ENCODE measurements around the gene RAI1.

Gene RAI1

DNA sequence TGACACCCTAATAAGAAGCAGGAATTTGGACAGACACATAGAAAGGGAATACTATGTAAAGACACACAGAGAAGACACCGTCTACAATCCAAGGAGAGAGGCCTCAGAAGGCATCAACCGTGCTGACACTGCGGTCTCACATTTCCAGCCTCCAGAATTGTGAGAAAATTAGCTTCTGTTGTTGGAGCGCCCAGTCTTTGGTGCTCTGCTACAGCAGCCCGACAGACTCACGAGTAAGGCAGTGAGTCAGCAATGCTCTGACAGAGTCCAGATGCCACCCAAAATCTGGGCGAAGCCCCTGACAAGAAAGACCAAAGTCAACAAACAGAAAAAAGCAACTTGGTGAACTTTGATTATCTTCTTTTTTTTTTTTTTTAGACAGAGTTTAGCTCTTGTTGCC lies 32.5 kb upstream of the RAI1 start:
- no peak for TF ChIP-seq ZNF274 (IDR thresholded peaks at IDR 0.05; ENCODE audit: low read depth, low read length)
- H3K4me3 ChIP-seq (ENCODE audit: low read length): no peak overlapping the region

GRCh38 chr17:17650959-17651358 lies 30.3 kb upstream of the RAI1 start:
- no peak for TF ChIP-seq ZNF274 (IDR thresholded peaks at IDR 0.05; ENCODE audit: low read depth, low read length)
- no peak overlapping the region for H3K4me3 ChIP-seq (ENCODE audit: low read length)

DNA sequence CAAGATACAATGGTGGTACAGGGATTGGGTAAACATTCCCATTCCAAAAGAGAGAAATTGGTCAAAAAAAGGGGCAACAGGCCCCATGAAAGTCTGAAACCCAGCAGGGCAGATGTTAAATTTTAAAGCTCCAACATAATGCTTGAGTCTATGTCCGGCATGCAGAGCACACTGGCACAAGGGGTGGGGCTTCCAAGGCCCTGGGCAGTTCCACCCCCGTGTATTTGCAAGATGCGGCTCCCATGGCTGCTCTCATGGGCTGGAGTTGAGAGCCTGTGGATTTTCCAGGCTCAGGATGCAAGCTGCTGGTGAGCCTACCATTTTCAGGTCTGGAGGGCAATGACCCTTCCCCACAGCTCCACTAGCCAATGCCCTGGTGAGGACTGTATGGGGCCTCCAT lies 27.9 kb upstream of the RAI1 start:
- TF ChIP-seq ZNF274 (IDR thresholded peaks at IDR 0.05; ENCODE audit: low read depth, low read length): no peak
- no peak overlapping the region for H3K4me3 ChIP-seq (ENCODE audit: low read length)

- TF ChIP-seq ZNF274 (IDR thresholded peaks at IDR 0.05; ENCODE audit: low read depth, low read length): no peak
- no peak overlapping the region for H3K4me3 ChIP-seq (ENCODE audit: low read length)
Measured at GRCh38 chr17:17659340-17659739, 21.9 kb upstream of the RAI1 start.

DNA sequence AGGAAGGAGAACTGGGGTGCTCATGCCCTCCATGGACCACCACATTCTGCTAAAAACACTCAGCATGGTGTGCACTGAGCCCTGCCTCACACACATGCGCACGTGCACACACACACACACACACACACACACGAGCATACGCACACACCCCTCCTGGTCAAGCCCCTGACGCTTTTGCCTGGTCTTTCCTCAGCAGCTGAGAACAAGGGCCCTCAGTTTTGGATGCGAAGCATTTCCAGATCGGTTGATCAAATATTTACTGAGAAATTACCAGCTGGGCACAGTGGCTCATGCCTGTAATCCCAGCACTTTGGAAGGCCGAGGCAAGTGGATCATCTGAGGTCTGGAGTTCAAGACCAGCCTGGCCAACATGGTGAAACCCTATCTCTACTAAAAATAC lies 20.1 kb upstream of the RAI1 start:
- H3K4me3 ChIP-seq (ENCODE audit: low read length): no peak overlapping the region
- no peak for TF ChIP-seq ZNF274 (IDR thresholded peaks at IDR 0.05; ENCODE audit: low read depth, low read length)

GRCh38 chr17:17661834-17662385 lies 19.3 kb upstream of the RAI1 start:
- no peak for TF ChIP-seq ZNF274 (IDR thresholded peaks at IDR 0.05; ENCODE audit: low read depth, low read length)
- H3K4me3 ChIP-seq (ENCODE audit: low read length): no peak overlapping the region

- TF ChIP-seq ZNF274 (IDR thresholded peaks at IDR 0.05; ENCODE audit: low read depth, low read length): no peak
- no peak overlapping the region for H3K4me3 ChIP-seq (ENCODE audit: low read length)
Measured at GRCh38 chr17:17663160-17664063, 17.8 kb upstream of the RAI1 start.

- TF ChIP-seq ZNF274 (IDR thresholded peaks at IDR 0.05; ENCODE audit: low read depth, low read length): no peak
Measured at GRCh38 chr17:17664064-17664452, 17.2 kb upstream of the RAI1 start.

GRCh38 chr17:17665255-17665654 lies 16.0 kb upstream of the RAI1 start:
- H3K4me3 ChIP-seq (ENCODE audit: low read length): no peak overlapping the region
- TF ChIP-seq ZNF274 (IDR thresholded peaks at IDR 0.05; ENCODE audit: low read depth, low read length): no peak

More at GRCh38 chr17:17664064-17664452, 17.2 kb upstream of the RAI1 start:
- no peak overlapping the region for H3K4me3 ChIP-seq (ENCODE audit: low read length)

GRCh38 chr17:17666111-17666714 lies 15.0 kb upstream of the RAI1 start:
- no peak overlapping the region for H3K4me3 ChIP-seq (ENCODE audit: low read length)
- TF ChIP-seq ZNF274 (IDR thresholded peaks at IDR 0.05; ENCODE audit: low read depth, low read length): no peak

DNA sequence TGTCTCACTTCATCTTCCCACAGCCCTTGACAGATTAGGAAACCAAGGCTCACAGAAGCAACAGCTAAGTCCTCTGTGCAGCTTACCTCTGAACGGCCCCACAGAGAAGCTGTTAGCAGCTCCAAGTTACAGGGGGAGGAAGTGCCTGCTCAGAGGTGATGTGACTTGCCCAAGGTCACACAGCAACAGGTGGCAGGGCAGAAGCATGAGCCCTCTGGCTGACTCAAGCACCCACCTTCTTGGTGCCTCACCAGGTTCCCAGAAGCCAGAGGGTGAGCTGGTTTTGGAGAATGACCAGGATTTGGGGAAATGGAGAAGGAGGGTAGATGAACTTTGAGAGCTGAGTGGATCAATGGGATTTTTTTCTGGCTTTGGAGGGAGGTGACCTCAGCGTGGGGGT lies 14.0 kb upstream of the RAI1 start:
- TF ChIP-seq ZNF274 (IDR thresholded peaks at IDR 0.05; ENCODE audit: low read depth, low read length): no peak
- H3K4me3 ChIP-seq (ENCODE audit: low read length): no peak overlapping the region

- no peak for TF ChIP-seq ZNF274 (IDR thresholded peaks at IDR 0.05; ENCODE audit: low read depth, low read length)
- no peak overlapping the region for H3K4me3 ChIP-seq (ENCODE audit: low read length)
Measured at GRCh38 chr17:17667947-17668346, 13.3 kb upstream of the RAI1 start.

- TF ChIP-seq ZNF274 (IDR thresholded peaks at IDR 0.05; ENCODE audit: low read depth, low read length): no peak
- no peak overlapping the region for H3K4me3 ChIP-seq (ENCODE audit: low read length)
Measured at GRCh38 chr17:17668358-17668757, 12.9 kb upstream of the RAI1 start.

DNA sequence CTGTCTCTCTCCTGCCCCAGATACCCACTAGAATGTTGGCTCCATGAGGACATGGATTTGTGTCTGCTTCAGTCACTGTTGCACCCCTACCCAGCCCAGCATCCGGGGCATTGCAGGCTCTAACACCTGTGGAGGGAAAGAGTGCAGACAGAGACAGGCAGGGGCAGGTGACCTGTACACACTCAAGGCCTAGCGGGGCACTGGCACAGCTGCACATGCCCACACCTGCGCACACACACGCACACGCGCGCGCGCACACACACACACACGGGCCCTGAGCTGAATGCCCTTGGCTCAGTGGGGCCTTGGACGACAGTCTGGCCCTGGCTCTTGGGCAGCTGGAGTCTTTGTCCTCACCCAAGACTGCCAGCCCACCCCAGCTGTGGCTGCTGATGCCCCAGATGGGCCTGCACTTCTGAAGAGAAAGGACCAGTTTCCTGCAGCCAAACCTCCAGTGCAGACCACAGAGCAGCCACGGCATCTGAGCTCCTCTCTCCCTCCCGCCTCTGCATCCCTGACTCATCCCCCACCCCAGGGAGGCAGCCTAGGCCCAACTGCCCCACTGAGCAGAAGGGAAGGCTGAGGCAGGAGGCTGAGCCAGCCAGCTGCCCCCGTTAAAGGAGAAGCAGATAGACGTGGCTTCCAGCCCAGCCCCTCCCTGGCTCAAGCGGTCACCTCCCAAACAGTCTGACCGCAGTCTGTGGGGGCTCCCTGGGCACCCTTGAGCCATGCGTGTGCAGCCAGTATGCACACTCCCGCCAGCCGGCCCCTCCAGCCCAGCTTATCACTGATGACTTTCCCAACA lies 12.3 kb upstream of the RAI1 start:
- no peak for TF ChIP-seq ZNF274 (IDR thresholded peaks at IDR 0.05; ENCODE audit: low read depth, low read length)
- no peak overlapping the region for H3K4me3 ChIP-seq (ENCODE audit: low read length)

All from GM08714 (cell line).